SK-N-MC (cell line): ENCODE measurements around the gene EFCAB8.

Experiments used
- DNase-seq: peaks from one replicate; pipeline ENCODE4 v3.0.0-alpha.2; 2011; ENCODE audit warnings: low read depth, low spot score
- H3K27ac ChIP-seq: fragments of 200-600 bp; sonication (generic); 2 replicates; pipeline ENCODE4 v1.5.1; 2016; ENCODE audit warnings: mixed run types
- H3K36me3 ChIP-seq: fragments of 200-600 bp; sonication (generic); 2 replicates; pipeline ENCODE4 v1.6.1; 2017; ENCODE audit warnings: antibody characterized with exemption, low read length, mixed read lengths; ENCODE audit not compliant: insufficient read depth
- H3K4me3 ChIP-seq: fragments of 200-600 bp; sonication (generic); 2 replicates; pipeline ENCODE4 v1.5.1; 2016
- H3K9ac ChIP-seq: fragments of 200-600 bp; sonication (generic); 2 replicates; pipeline ENCODE4 v1.8.0; 2017; ENCODE audit warnings: mixed run types, mixed read lengths; ENCODE audit not compliant: insufficient read length
- H3K9me3 ChIP-seq: fragments of 200-600 bp; sonication (generic); 2 replicates; pipeline ENCODE4 v1.6.1; 2017; ENCODE audit warnings: low read depth, mild to moderate bottlenecking, antibody characterized with exemption, low read length, moderate library complexity, mixed read lengths
- EZH2 ChIP-seq: fragments of 200-600 bp; sonication (generic); IDR thresholded peaks from one replicate; pipeline ENCODE4 v1.6.1; 2017; ENCODE audit warnings: antibody characterized with exemption
- FOXP2 ChIP-seq: optimal IDR thresholded peaks from 2 replicates; pipeline ENCODE3; 2011; ENCODE audit warnings: mild to moderate bottlenecking, moderate library complexity; ENCODE audit not compliant: insufficient read depth; ENCODE audit errors: extremely low read length, control extremely low read depth
- POLR2AphosphoS5 ChIP-seq: IDR thresholded peaks from 2 replicates; pipeline ENCODE4 v1.6.1; 2012; ENCODE audit warnings: mild to moderate bottlenecking, low read depth, low read length, borderline replicate concordance

EFCAB8 gene

DNA sequence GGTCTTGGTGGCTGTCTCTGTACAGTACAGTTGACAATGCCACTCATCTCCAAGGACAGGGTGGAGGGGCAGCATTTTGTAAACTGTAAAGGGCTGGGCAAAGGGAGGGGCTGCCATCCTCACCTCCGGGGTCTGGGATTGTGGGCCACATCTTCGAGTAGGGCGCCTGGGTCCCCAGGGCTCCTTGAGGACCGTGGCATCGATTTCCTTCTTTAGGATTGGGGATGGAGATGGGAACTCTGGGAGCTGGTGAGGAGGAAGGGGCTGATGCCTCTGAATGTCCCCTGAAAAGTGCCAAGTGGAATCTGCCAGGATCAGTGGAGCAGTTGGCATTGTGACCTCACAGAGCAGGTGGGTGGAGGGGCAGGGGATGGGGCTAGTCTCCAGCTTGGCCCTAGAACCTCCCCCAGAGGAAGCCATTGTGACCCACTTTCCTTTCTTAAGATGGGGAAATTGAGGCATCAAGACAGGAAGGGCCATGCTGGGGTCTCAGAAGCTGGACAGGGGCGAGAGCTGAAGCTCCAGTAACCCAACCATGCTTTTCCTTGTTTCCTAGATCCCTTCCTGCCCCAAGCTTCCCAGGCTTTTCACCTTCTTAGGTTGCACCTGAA lies 145.5 kb downstream of the EFCAB8 start, which contains the start of gene SUN5:
TSS of gene SUN5 (minus strand) at position 293 of the 611 bp plus-strand sequence. CDS start at position 200, 93 bp downstream.
- Histone ChIP-seq H3K9me3 (no peaks in the 10 kb centered on the region), H3K36me3 (no peaks in the 10 kb centered on the region), H3K9ac (no peak within 1 kb of the TSS), H3K27ac (no peak within 1 kb of the TSS), H3K4me3 (no peak within 1 kb of the TSS)
- no peak for TF ChIP-seq POLR2AphosphoS5
- no peak for TF ChIP-seq FOXP2
- no peak for TF ChIP-seq EZH2
- DNase-seq: no peak

DNA sequence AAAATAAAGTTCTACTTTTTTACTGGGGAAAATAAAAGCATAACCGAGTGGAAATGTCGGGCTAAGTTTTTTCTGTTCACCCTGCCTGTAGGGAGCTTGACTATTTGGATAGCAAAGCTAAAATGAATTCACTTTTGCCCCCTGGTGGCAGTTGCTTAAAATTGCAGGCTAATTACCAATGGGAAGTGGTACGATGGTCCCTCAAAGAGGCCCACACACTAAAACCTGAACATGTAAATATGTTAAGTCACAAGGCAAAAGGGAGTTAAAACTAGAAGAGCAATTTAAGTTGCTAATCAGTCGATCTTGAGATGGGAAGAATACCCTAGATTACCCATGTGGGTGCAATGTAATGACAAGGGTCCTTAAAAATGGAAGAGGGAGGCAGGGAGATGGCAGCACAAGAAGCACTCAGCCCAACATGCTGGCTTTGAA lies 146.4 kb downstream of the EFCAB8 start:
- Histone ChIP-seq H3K36me3 (no peaks in the 10 kb centered on the region), H3K9ac (no peak overlapping the region), H3K27ac (no peak overlapping the region), H3K4me3 (no peak overlapping the region), H3K9me3 (no peaks in the 10 kb centered on the region)
- peak; percentile 8 for DNase-seq
- TF ChIP-seq POLR2AphosphoS5: no peak
- TF ChIP-seq FOXP2: no peak
- TF ChIP-seq EZH2: no peak

DNA sequence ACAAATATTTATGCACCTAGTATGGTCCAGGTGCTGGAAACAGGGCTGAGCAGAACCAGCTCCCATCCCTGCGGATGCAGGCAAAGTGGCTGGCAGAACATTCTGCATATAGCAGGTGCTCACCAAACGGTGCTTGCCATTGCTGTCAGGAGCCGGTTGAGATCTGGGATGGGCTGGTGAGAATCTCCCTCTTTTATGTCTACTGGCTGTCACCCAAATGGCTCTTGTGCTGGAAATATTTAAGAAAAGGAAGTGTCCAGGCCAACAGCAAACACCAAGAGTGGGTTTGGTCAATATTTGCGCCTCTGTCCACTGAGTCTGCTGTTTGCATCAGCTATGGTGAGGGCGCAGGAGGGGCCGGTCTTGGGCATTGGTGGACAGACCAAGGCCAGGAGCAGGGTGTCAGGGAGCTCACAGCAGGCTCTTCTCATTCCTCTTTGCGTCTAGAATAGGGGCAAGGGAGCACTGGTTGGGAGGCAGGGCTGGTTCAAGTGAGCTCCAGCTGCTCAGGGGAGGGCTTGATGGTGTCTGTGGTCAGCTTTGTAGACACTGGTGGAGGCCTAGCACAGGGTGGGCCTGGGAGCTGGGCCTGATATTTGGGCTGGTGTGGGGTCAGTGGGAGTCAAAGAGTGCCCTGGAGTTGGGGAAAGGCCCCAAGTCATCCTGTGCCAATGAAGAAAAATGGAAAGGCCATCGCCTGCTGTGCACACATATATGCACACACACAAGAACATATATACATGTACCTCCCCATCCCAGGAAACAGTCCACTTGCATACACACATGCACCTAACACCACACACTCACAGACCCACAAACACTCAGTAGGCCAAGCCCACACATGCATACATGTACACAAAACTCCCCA lies 147.4 kb downstream of the EFCAB8 start:
- H3K36me3 ChIP-seq: no peaks in the 10 kb centered on the region
- H3K4me3 ChIP-seq: no peak overlapping the region
- H3K9me3 ChIP-seq: no peaks in the 10 kb centered on the region
- H3K9ac ChIP-seq: no peak overlapping the region
- DNase-seq: no peak
- TF ChIP-seq POLR2AphosphoS5: no peak
- TF ChIP-seq EZH2: no peak
- no peak for TF ChIP-seq FOXP2
- no peak overlapping the region for H3K27ac ChIP-seq

DNA sequence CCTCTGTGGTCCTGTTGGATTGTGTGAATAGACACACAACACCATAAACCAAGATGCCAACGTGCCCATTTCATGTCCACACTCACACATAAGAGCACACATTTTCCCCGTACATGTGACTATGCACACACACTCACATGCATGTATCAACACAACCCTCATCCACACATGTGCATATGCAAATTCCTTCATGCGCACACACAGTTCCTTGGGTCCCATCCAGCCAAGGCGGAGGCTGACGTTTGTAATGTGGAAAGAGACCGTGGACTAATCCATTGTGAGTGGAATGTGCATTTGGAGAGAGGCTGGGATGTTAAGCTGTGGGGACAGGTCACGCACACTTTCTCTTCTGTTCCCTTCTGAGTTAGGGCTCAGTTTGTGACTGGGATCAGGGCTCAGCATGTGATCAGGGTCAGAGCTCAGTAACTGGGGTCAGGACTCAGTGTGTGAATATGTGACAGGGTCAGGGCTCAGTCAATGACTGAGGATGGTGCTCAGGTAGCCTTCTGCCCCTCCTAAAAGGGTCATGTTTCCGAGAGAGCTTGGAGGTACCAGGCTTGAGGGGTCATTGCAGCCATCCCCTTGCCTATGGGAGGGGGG lies 148.2 kb downstream of the EFCAB8 start:
- Histone ChIP-seq H3K4me3 (no peak overlapping the region), H3K36me3 (no peaks in the 10 kb centered on the region), H3K9ac (no peak overlapping the region), H3K27ac (no peak overlapping the region), H3K9me3 (no peaks in the 10 kb centered on the region)
- TF ChIP-seq EZH2 (no peak), FOXP2 (no peak), POLR2AphosphoS5 (no peak)
- DNase-seq: no peak

DNA sequence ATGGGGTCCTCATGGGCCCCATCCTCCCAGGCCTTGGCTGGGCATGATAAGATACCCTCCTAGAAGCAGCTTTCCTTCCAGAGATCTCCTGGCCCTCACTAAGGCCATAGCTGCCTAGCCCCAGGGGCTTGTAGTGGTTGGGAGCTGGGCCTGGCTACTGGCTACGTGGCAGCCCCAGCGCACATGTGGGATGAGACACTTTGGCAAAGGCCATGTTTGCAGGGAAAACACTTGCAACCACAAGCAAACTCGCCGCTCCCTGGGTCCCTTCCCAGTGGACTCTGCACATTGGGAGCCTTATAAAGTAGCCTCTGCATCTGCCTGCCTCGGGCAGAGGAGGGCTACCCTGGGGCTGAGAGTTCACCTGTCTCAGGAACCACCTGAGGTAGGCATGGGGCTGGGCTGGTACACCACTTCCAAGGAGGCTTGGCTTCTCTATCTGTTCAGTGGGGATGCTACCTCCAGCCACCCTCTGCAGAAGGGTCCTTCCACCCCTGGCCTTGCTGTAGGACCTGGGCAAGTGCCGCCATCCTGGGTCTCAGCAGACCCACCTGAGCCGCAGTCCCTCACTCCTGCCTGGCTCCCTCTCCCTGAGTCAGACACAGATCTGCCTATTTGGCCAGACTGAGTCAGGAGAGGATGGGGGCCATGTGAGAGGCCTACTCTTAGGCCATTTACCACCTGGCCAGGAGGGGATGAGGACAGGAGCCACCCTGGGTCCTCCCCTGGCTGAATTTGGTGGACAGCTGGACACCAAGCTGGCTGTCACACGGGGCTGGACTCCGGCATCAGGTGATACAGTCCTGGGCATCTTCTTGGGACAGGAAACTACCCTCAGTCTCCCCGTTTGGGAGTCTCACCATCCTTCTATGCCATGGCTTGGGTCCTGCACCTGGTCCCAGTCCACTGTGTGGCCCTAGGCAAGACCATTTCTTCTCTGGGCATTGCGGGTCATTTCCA lies 148.9 kb downstream of the EFCAB8 start, which contains the start of gene BPIFB2:
TSS of gene BPIFB2 (plus strand) at position 329 of the 960 bp plus-strand sequence. CDS start 871 bp downstream, outside the sequence.
- Histone ChIP-seq H3K9me3 (no peaks in the 10 kb centered on the region), H3K9ac (no peak within 1 kb of the TSS), H3K4me3 (no peak within 1 kb of the TSS), H3K27ac (no peak within 1 kb of the TSS), H3K36me3 (no peaks in the 10 kb centered on the region)
- TF ChIP-seq FOXP2 (no peak), EZH2 (no peak), POLR2AphosphoS5 (no peak)
- no peak for DNase-seq

DNA sequence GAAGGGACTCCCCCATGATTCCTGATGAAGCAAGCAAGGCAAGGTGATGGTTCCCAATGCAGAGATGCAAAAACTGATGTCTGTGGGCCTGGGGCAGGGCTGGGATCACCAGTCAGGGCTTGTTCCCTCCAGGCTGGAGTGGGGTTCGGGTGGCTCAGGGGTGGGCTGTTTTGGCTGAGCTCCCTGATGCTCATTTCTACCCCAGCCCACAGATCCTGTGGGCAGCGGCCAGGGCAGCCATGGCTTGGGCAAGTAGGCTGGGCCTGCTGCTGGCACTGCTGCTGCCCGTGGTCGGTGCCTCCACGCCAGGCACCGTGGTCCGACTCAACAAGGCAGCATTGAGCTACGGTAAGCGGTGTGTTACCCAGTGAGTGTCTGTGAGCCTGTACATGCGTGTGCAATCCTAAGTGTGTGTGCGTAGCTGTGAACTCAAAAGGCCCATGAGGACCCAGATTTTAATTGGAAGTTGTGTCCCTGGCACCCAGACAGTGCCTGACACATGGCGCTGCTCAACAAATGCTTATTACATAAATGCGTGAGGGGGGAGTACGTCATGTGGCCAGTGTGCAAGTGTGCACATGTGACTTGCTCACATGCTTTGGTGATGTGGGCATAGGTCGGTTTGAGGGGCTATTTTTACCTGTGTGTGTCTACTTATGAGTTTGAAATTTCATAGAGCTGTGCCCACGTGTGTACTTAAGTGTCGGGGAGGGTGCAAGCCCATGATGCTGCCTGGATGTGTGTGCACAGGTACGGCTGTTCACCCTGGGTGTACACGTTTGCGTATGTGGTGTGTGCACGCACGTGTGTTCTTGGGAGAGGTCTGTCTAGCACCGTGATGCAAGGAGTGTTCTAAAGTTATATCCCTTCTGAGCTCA lies 149.9 kb downstream of the EFCAB8 start:
- no peak overlapping the region for H3K9ac ChIP-seq
- no peak for DNase-seq
- H3K36me3 ChIP-seq: no peaks in the 10 kb centered on the region
- H3K4me3 ChIP-seq: no peak overlapping the region
- no peak overlapping the region for H3K27ac ChIP-seq
- TF ChIP-seq POLR2AphosphoS5: no peak
- no peak for TF ChIP-seq FOXP2
- no peak for TF ChIP-seq EZH2
- no peaks in the 10 kb centered on the region for H3K9me3 ChIP-seq
